Astrocyte of the spinal cord (primary cell): Measurements from ENCODE around the gene ZCCHC24.

Experiments
- DNase-seq: peaks from one replicate; pipeline ENCODE4 v3.0.0; 2011; ENCODE audit warnings: low read depth, low spot score
- H3K4me3 ChIP-seq: 2 replicates; pipeline ENCODE4 v1.5.1; 2011; ENCODE audit warnings: low read depth, mild to moderate bottlenecking, low read length, moderate library complexity
- CTCF ChIP-seq: IDR thresholded peaks from 2 replicates; pipeline ENCODE4 v1.5.1; 2012; ENCODE audit warnings: low read depth, mild to moderate bottlenecking, low read length, inconsistent platforms
- in situ Hi-C: cut with HindIII; loops from 2 replicates; pipeline ENCODE4 v1.10.0; 2017; ENCODE audit warnings: low sequenced_read_pairs

ZCCHC24 gene

GRCh38 chr10:79397051-79397450 is 48.4 kb downstream of the ZCCHC24 start:
- in situ Hi-C loops, result no loop called here
- DNase-seq, result no peak
- H3K4me3 ChIP-seq, result no peak overlapping the region
- no peak for TF ChIP-seq CTCF

GRCh38 chr10:79396520-79396919 is 48.9 kb downstream of the ZCCHC24 start:
- in situ Hi-C loops, result no loop called here
- no peak for DNase-seq
- TF ChIP-seq CTCF, result no peak

GRCh38 chr10:79394664-79395063 is 50.8 kb downstream of the ZCCHC24 start:
- in situ Hi-C loops, result no loop called here
- DNase-seq, result no peak
- no peak overlapping the region for H3K4me3 ChIP-seq
- TF ChIP-seq CTCF, result no peak

More at GRCh38 chr10:79396520-79396919, 48.9 kb downstream of the ZCCHC24 start:
- no peak overlapping the region for H3K4me3 ChIP-seq

GRCh38 chr10:79393924-79394610 is 51.4 kb downstream of the ZCCHC24 start:
- no peak for TF ChIP-seq CTCF
- no peak for DNase-seq
- no peak overlapping the region for H3K4me3 ChIP-seq
- in situ Hi-C loops, result no loop called here

GRCh38 chr10:79393221-79393923 is 52.1 kb downstream of the ZCCHC24 start:
- no peak for TF ChIP-seq CTCF
- H3K4me3 ChIP-seq, result no peak overlapping the region
- in situ Hi-C loops, result no loop called here
- DNase-seq, result no peak

GRCh38 chr10:79392506-79393176 is 52.8 kb downstream of the ZCCHC24 start:
- H3K4me3 ChIP-seq, result no peak overlapping the region
- in situ Hi-C loops, result no loop called here
- TF ChIP-seq CTCF, result no peak
- DNase-seq, result no peak
